HUES48 (cell line): Measurements from ENCODE around the gene TMEM138.

ENCODE experiments used
- H3K27ac ChIP-seq: one replicate; pipeline ENCODE4 v1.7.0; 2013; ENCODE audit warnings: low read depth, low read length, inconsistent platforms
- H3K27me3 ChIP-seq: 2 replicates; pipeline ENCODE4 v1.6.1; 2013; ENCODE audit warnings: mild to moderate bottlenecking, low read length; ENCODE audit not compliant: control insufficient read depth, insufficient read depth
- H3K36me3 ChIP-seq: 2 replicates; pipeline ENCODE4 v1.6.1; 2013; ENCODE audit warnings: low read length; ENCODE audit not compliant: control insufficient read depth, insufficient read depth
- H3K4me1 ChIP-seq: 2 replicates; pipeline ENCODE4 v1.6.1; 2013; ENCODE audit warnings: mild to moderate bottlenecking, low read length; ENCODE audit not compliant: control insufficient read depth, insufficient read depth
- H3K4me3 ChIP-seq: 2 replicates; pipeline ENCODE4 v1.5.1; 2013; ENCODE audit warnings: mild to moderate bottlenecking, low read depth, low read length
- H3K9ac ChIP-seq: 2 replicates; pipeline ENCODE4 v1.6.1; 2013; ENCODE audit warnings: mild to moderate bottlenecking, low read depth, low read length, moderate library complexity
- H3K9me3 ChIP-seq: 2 replicates; pipeline ENCODE4 v1.6.1; 2013; ENCODE audit warnings: low read length; ENCODE audit not compliant: control insufficient read depth, insufficient read depth

The TMEM138 gene

GRCh38 chr11:61411589-61411988, 49.4 kb downstream of the TMEM138 start:
- H3K36me3 ChIP-seq: peaks cover 95% of the 10 kb centered on the region
- no peaks in the 10 kb centered on the region for H3K4me1 ChIP-seq
- no peaks in the 10 kb centered on the region for H3K9me3 ChIP-seq
- H3K9ac ChIP-seq: no peak overlapping the region
- H3K27me3 ChIP-seq: no peaks in the 10 kb centered on the region
- H3K4me3 ChIP-seq: no peak overlapping the region
- H3K27ac ChIP-seq: no peak overlapping the region

- H3K4me1 ChIP-seq: no peaks in the 10 kb centered on the region
- H3K27ac ChIP-seq: no peak overlapping the region
- no peak overlapping the region for H3K4me3 ChIP-seq
- no peak overlapping the region for H3K9ac ChIP-seq
- peaks cover 97% of the 10 kb centered on the region for H3K36me3 ChIP-seq
- no peaks in the 10 kb centered on the region for H3K27me3 ChIP-seq
- H3K9me3 ChIP-seq: no peaks in the 10 kb centered on the region
Measured at GRCh38 chr11:61413496-61413895, 51.3 kb downstream of the TMEM138 start.

- Histone ChIP-seq H3K4me3 (no peak overlapping the region), H3K4me1 (no peaks in the 10 kb centered on the region), H3K27me3 (no peaks in the 10 kb centered on the region), H3K9ac (no peak overlapping the region), H3K36me3 (peaks cover 98% of the 10 kb centered on the region), H3K27ac (no peak overlapping the region), H3K9me3 (no peaks in the 10 kb centered on the region)
Measured at GRCh38 chr11:61414547-61414946, 52.4 kb downstream of the TMEM138 start.

DNA sequence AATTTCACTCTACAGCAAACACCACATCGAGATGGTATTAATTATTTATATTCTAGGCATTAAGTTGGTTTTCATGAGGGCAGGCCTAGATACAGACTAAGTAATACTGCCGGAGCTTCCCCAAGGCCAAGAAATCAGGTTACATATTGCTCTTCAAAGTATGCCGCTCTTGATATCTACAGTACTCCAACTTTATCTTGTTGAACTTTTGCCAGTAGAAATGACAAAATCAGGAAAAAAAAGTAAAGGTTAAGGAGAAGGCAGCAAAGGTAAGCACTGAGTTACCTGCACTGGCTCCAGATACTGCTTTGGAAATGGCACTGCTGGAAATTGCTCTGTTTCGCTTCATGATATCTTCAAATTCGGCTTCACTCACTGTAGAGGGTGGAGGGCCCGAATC, 53.2 kb downstream of the TMEM138 start:
- Histone ChIP-seq H3K9ac (no peak overlapping the region), H3K27ac (no peak overlapping the region), H3K36me3 (peaks cover 98% of the 10 kb centered on the region), H3K27me3 (no peaks in the 10 kb centered on the region), H3K4me1 (no peaks in the 10 kb centered on the region), H3K9me3 (no peaks in the 10 kb centered on the region), H3K4me3 (no peak overlapping the region)

DNA sequence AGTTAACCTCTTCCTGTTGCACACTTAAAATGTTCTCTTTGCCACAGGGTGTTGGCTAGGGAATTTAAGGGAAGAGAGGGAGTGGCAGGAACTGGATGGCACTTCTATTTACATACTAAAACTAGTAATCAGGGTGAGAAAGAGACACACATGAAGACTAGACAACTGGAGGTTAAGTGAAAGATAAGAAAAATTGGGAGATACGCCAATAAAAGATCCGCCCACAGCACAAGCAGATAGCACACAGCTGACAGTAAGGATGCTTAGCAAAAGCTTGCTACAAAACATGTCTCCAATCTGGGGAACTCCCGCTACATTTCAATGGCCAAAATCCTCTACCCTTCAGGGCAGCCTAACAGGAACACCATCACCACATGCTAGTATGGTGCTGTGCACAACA, 54.8 kb downstream of the TMEM138 start:
- H3K4me3 ChIP-seq: no peak overlapping the region
- H3K36me3 ChIP-seq: peaks cover 98% of the 10 kb centered on the region
- no peaks in the 10 kb centered on the region for H3K9me3 ChIP-seq
- H3K4me1 ChIP-seq: no peaks in the 10 kb centered on the region
- H3K9ac ChIP-seq: no peak overlapping the region
- no peaks in the 10 kb centered on the region for H3K27me3 ChIP-seq
- no peak overlapping the region for H3K27ac ChIP-seq

- no peak overlapping the region for H3K27ac ChIP-seq
- H3K36me3 ChIP-seq: peaks cover 99% of the 10 kb centered on the region
- H3K4me3 ChIP-seq: no peak overlapping the region
- H3K9me3 ChIP-seq: no peaks in the 10 kb centered on the region
- H3K9ac ChIP-seq: no peak overlapping the region
- no peaks in the 10 kb centered on the region for H3K4me1 ChIP-seq
- no peaks in the 10 kb centered on the region for H3K27me3 ChIP-seq
Measured at GRCh38 chr11:61417670-61418069, 55.5 kb downstream of the TMEM138 start.

- no peaks in the 10 kb centered on the region for H3K27me3 ChIP-seq
- H3K4me1 ChIP-seq: no peaks in the 10 kb centered on the region
- no peak overlapping the region for H3K27ac ChIP-seq
- H3K36me3 ChIP-seq: peaks cover 97% of the 10 kb centered on the region
- no peak overlapping the region for H3K9ac ChIP-seq
- H3K4me3 ChIP-seq: no peak overlapping the region
- H3K9me3 ChIP-seq: no peaks in the 10 kb centered on the region
Measured at GRCh38 chr11:61418136-61418535, 56.0 kb downstream of the TMEM138 start.
